ENCODE results near the gene GUCA1A. TPM values are rescaled to one million over a fixed set of nuclear protein-coding genes. Genes with fewer than 3 reads are reported as not detected.

The GUCA1A gene
- total RNA-seq, 1 experiment from 2014 or later = not detected

DNA sequence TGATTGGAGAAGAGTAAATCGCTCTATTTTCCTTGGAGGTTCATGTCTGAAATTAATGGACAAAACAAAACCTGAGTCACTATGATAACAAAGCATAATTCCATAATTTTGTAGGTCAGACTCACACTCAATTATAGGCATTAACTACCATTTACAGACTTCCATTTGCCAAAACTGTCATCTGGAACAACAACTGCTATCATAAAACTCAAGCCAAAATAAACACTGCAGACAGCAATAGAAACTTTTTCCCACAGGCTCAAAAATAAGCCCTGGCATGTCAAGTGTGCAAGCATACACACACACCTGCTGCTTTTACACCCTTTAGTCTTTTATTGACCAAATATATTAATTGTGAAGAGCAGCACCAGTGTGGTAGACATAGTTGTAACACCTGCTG is 37.4 kb downstream of the GUCA1A start:
- no peaks in the 10 kb centered on the region for H4K20me1 ChIP-seq (ENCODE audit: insufficient read depth)
- ATAC-seq (no peak), DNase-seq (ENCODE audit: low read depth, low spot score) (no peak)
- no peak overlapping the region for H2AFZ ChIP-seq (ENCODE audit: low read depth, low read length, poor library complexity, severe bottlenecking)
- ChIA-PET CTCF (no interaction called here), POLR2A (no interaction called here), RAD21 (ENCODE audit: low non-redundant PET in 1 of 2, low total read pairs in 2 of 2, uncharacterized antibody in 2 of 2, unreplicated experiment in 2 of 2) (no interaction called here)
- no TSS peak for BruUV-seq (replicated peaks)
- H3K27ac ChIP-seq (ENCODE audit: low read depth, low read length) = no peak overlapping the region
- peaks cover 37 to 44% of the 10 kb centered on the region in 2 experiments for H3K36me3 ChIP-seq (ENCODE audit: control insufficient read depth in 1 of 2, insufficient read depth in 2 of 2, low read length in 2 of 2)
- no peak overlapping the region for H3K9ac ChIP-seq (ENCODE audit: low read length)
- TF ChIP-seq SP1 (IDR thresholded peaks at IDR 0.05; ENCODE audit: low read depth) = no peak
- H3K79me2 ChIP-seq (ENCODE audit: insufficient read depth, low read length) = peaks cover 29% of the 10 kb centered on the region
- H3K27me3 ChIP-seq (ENCODE audit: insufficient read depth, low read length) = no peaks in the 10 kb centered on the region
- no peak overlapping the region for H3K4me2 ChIP-seq (ENCODE audit: low read length)
- H3K4me3 ChIP-seq (replicated peaks in 1 of 2; ENCODE audit: low read depth in 1 of 2, low read length in 2 of 2) = no peak overlapping the region
- H3K9me3 ChIP-seq (ENCODE audit: control insufficient read depth in 1 of 2, insufficient read depth in 1 of 2, low read depth in 1 of 2, low read length in 2 of 2) = no peaks in the 10 kb centered on the region
- H3K4me1 ChIP-seq (ENCODE audit: control insufficient read depth in 1 of 2, insufficient read depth in 2 of 2, low read length in 2 of 2) = peaks cover 0 to 15% of the 10 kb centered on the region in 2 experiments; a peak in 2 of 4 replicates
- H3K9me2 ChIP-seq (ENCODE audit: insufficient read depth) = no peaks in the 10 kb centered on the region
- intact Hi-C loops (cut with micrococcal nuclease) = loop anchor here (10.0 kb wide), 1 partner anchor 426 kb away; the partner anchor contains the start of genes PRICKLE4 and TOMM6

GRCh38 chr6:42211726-42212125 is 38.6 kb downstream of the GUCA1A start:
- intact Hi-C loops (cut with micrococcal nuclease) = loop anchor here (10.0 kb wide), 1 partner anchor 427 kb away; the partner anchor contains the start of genes PRICKLE4 and TOMM6
- DNase-seq (ENCODE audit: low read depth, low spot score) (no peak), ATAC-seq (no peak)
- H3K9me2 ChIP-seq (ENCODE audit: insufficient read depth) = no peaks in the 10 kb centered on the region
- peaks cover 41% of the 10 kb centered on the region for H3K79me2 ChIP-seq (ENCODE audit: insufficient read depth, low read length)
- H3K4me1 ChIP-seq (ENCODE audit: control insufficient read depth in 1 of 2, insufficient read depth in 2 of 2, low read length in 2 of 2) = peaks cover 3 to 25% of the 10 kb centered on the region in 2 experiments; a peak in 3 of 4 replicates
- peaks cover 36 to 38% of the 10 kb centered on the region in 2 experiments for H3K36me3 ChIP-seq (ENCODE audit: control insufficient read depth in 1 of 2, insufficient read depth in 2 of 2, low read length in 2 of 2)
- ChIA-PET CTCF (no interaction called here), RAD21 (ENCODE audit: low non-redundant PET in 1 of 2, low total read pairs in 2 of 2, uncharacterized antibody in 2 of 2, unreplicated experiment in 2 of 2) (no interaction called here), POLR2A (no interaction called here)
- H3K4me2 ChIP-seq (ENCODE audit: low read length) = no peak overlapping the region
- no peaks in the 10 kb centered on the region for H3K9me3 ChIP-seq (ENCODE audit: control insufficient read depth in 1 of 2, insufficient read depth in 1 of 2, low read depth in 1 of 2, low read length in 2 of 2)
- no peak overlapping the region for H2AFZ ChIP-seq (ENCODE audit: low read depth, low read length, poor library complexity, severe bottlenecking)
- H3K9ac ChIP-seq (ENCODE audit: low read length) = no peak overlapping the region
- H3K27me3 ChIP-seq (ENCODE audit: insufficient read depth, low read length) = no peaks in the 10 kb centered on the region
- no peaks in the 10 kb centered on the region for H4K20me1 ChIP-seq (ENCODE audit: insufficient read depth)
- no TSS peak for BruUV-seq (replicated peaks)
- no peak for TF ChIP-seq FOSL1 (IDR thresholded peaks at IDR 0.05; ENCODE audit: low read depth)
- TF ChIP-seq ELF1 (IDR thresholded peaks at IDR 0.05; ENCODE audit: borderline replicate concordance, low read depth) = no peak
- H3K27ac ChIP-seq (ENCODE audit: low read depth, low read length) = no peak overlapping the region
- no peak overlapping the region for H3K4me3 ChIP-seq (replicated peaks in 1 of 2; ENCODE audit: low read depth in 1 of 2, low read length in 2 of 2)

GRCh38 chr6:42212442-42212841 is 39.3 kb downstream of the GUCA1A start:
- DNase-seq (ENCODE audit: low read depth, low spot score) = no peak
- Histone ChIP-seq H2AFZ (ENCODE audit: low read depth, low read length, poor library complexity, severe bottlenecking) (no peak overlapping the region), H3K9me2 (ENCODE audit: insufficient read depth) (no peaks in the 10 kb centered on the region), H3K27me3 (ENCODE audit: insufficient read depth, low read length) (no peaks in the 10 kb centered on the region), H3K4me3 (replicated peaks in 1 of 2; ENCODE audit: low read depth in 1 of 2, low read length in 2 of 2) (no peak overlapping the region), H4K20me1 (ENCODE audit: insufficient read depth) (no peaks in the 10 kb centered on the region), H3K4me2 (ENCODE audit: low read length) (no peak overlapping the region), H3K27ac (ENCODE audit: low read depth, low read length) (no peak overlapping the region), H3K9ac (ENCODE audit: low read length) (no peak overlapping the region), H3K9me3 (ENCODE audit: control insufficient read depth in 1 of 2, insufficient read depth in 1 of 2, low read depth in 1 of 2, low read length in 2 of 2) (no peaks in the 10 kb centered on the region), H3K36me3 (ENCODE audit: control insufficient read depth in 1 of 2, insufficient read depth in 2 of 2, low read length in 2 of 2) (peaks cover 36 to 38% of the 10 kb centered on the region in 2 experiments), H3K4me1 (ENCODE audit: control insufficient read depth in 1 of 2, insufficient read depth in 2 of 2, low read length in 2 of 2) (peaks cover 3 to 27% of the 10 kb centered on the region in 2 experiments; a peak in 3 of 4 replicates), H3K79me2 (ENCODE audit: insufficient read depth, low read length) (peaks cover 48% of the 10 kb centered on the region)
- RAD21 ChIA-PET (ENCODE audit: low non-redundant PET in 1 of 2, low total read pairs in 2 of 2, uncharacterized antibody in 2 of 2, unreplicated experiment in 2 of 2) = no interaction called here
- POLR2A ChIA-PET = no interaction called here
- intact Hi-C loops (cut with micrococcal nuclease) = loop anchor here (10.0 kb wide), 1 partner anchor 428 kb away; the partner anchor contains the start of genes PRICKLE4 and TOMM6
- CTCF ChIA-PET = no interaction called here
- ATAC-seq = no peak
- no TSS peak for BruUV-seq (replicated peaks)
- TF ChIP-seq TCF7L2 (IDR thresholded peaks at IDR 0.05; ENCODE audit: borderline replicate concordance, extremely low read depth, insufficient read depth, insufficient read length) = no peak
- TF ChIP-seq ELF1 (IDR thresholded peaks at IDR 0.05; ENCODE audit: borderline replicate concordance, low read depth) = no peak
- TF ChIP-seq ZBTB33 (IDR thresholded peaks at IDR 0.05; ENCODE audit: extremely low read depth, insufficient replicate concordance, low read length) = no peak
- TF ChIP-seq, protein P1, sequence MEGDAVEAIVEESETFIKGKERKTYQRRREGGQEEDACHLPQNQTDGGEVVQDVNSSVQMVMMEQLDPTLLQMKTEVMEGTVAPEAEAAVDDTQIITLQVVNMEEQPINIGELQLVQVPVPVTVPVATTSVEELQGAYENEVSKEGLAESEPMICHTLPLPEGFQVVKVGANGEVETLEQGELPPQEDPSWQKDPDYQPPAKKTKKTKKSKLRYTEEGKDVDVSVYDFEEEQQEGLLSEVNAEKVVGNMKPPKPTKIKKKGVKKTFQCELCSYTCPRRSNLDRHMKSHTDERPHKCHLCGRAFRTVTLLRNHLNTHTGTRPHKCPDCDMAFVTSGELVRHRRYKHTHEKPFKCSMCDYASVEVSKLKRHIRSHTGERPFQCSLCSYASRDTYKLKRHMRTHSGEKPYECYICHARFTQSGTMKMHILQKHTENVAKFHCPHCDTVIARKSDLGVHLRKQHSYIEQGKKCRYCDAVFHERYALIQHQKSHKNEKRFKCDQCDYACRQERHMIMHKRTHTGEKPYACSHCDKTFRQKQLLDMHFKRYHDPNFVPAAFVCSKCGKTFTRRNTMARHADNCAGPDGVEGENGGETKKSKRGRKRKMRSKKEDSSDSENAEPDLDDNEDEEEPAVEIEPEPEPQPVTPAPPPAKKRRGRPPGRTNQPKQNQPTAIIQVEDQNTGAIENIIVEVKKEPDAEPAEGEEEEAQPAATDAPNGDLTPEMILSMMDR (IDR thresholded peaks at IDR 0.05 in 2 of 3, conservative IDR thresholded peaks at IDR 0.05 in 1 of 3; ENCODE audit: borderline replicate concordance in 1 of 3, insufficient read depth in 1 of 3, low read depth in 2 of 3, low read length in 2 of 3) = no peak
- TF ChIP-seq POLR2A (IDR thresholded peaks at IDR 0.05; ENCODE audit: borderline replicate concordance, extremely low read depth, insufficient read depth, insufficient read length) = no peak
- TF ChIP-seq RAD21 (IDR thresholded peaks at IDR 0.05; ENCODE audit: low read depth) = no peak
- TF ChIP-seq CEBPB (IDR thresholded peaks at IDR 0.05; ENCODE audit: low read depth) = no peak
- TF ChIP-seq SP1 (IDR thresholded peaks at IDR 0.05; ENCODE audit: low read depth) = no peak
